Osteoblast (primary cell): ENCODE data around the gene MUC16. TPM values are rescaled to one million over a fixed set of nuclear protein-coding genes. Genes with fewer than 3 reads are reported as not detected.

Source experiments
- DNase-seq: peaks from one replicate; pipeline ENCODE4 v3.0.0; 2011; ENCODE audit warnings: low spot score, mixed read lengths; ENCODE audit not compliant: insufficient read length; ENCODE audit errors: missing footprints
- H2AFZ ChIP-seq: 2 replicates; pipeline ENCODE4 v1.6.0; 2011; ENCODE audit warnings: mild to moderate bottlenecking, low read length
- H3K27ac ChIP-seq: 2 replicates; pipeline ENCODE4 v1.5.1; 2011; ENCODE audit warnings: mild to moderate bottlenecking, low read depth, low read length, moderate library complexity
- H3K27me3 ChIP-seq: 2 replicates; pipeline ENCODE4 v1.6.0; 2012; ENCODE audit warnings: mild to moderate bottlenecking, control low read depth, inconsistent platforms, low read length, moderate library complexity; ENCODE audit not compliant: insufficient read depth
- H3K36me3 ChIP-seq: 2 replicates; pipeline ENCODE4 v1.5.1; 2011; ENCODE audit warnings: mild to moderate bottlenecking, low read length, control low read depth, moderate library complexity; ENCODE audit not compliant: insufficient read depth
- H3K4me1 ChIP-seq: 2 replicates; pipeline ENCODE4 v1.5.1; 2011; ENCODE audit warnings: mild to moderate bottlenecking, low read length, control low read depth, moderate library complexity; ENCODE audit not compliant: insufficient read depth
- H3K4me2 ChIP-seq: 2 replicates; pipeline ENCODE4 v1.6.0; 2011; ENCODE audit warnings: mild to moderate bottlenecking, low read length; ENCODE audit not compliant: insufficient read depth
- H3K4me3 ChIP-seq: fragments of 200-600 bp; sonication (generic); 3 replicates; pipeline ENCODE4 v1.5.1; 2012; ENCODE audit warnings: mild to moderate bottlenecking, low read length, inconsistent platforms; ENCODE audit not compliant: insufficient read depth
- H3K79me2 ChIP-seq: 2 replicates; pipeline ENCODE4 v1.6.0; 2012; ENCODE audit warnings: mild to moderate bottlenecking, low read length, control low read depth, inconsistent platforms; ENCODE audit not compliant: insufficient read depth
- H3K9me3 ChIP-seq: 2 replicates; pipeline ENCODE4 v1.5.1; 2011; ENCODE audit warnings: low read depth, low read length, control low read depth
- H4K20me1 ChIP-seq: 2 replicates; pipeline ENCODE4 v1.6.0; 2012; ENCODE audit warnings: mild to moderate bottlenecking, low read length, control low read depth; ENCODE audit not compliant: insufficient read depth
- CTCF ChIP-seq: IDR thresholded peaks from 2 replicates; pipeline ENCODE4 v1.5.1; 2011; ENCODE audit warnings: mild to moderate bottlenecking, low read depth, low read length, moderate library complexity; ENCODE audit errors: extremely low read depth
- total RNA-seq: library from RNA; depleted of rRNA; stranded (reverse); fragments of >200 nt; gene quantifications from 2 replicates; pipeline ENCODE4 v1.2.3, GENCODE V29; 2012

The MUC16 gene
- total RNA-seq, 1 donor, result not detected

GRCh38 chr19:9018163-9018875 is 8.1 kb upstream of the MUC16 start:
- Histone ChIP-seq H3K27ac (no peak overlapping the region), H3K4me1 (no peaks in the 10 kb centered on the region), H3K79me2 (no peaks in the 10 kb centered on the region), H3K4me3 (no peak overlapping the region), H3K36me3 (no peaks in the 10 kb centered on the region), H3K9me3 (no peaks in the 10 kb centered on the region), H3K4me2 (no peak overlapping the region), H2AFZ (no peak overlapping the region), H4K20me1 (no peaks in the 10 kb centered on the region), H3K27me3 (no peaks in the 10 kb centered on the region)
- no peak for TF ChIP-seq CTCF
- DNase-seq, result peak; percentile 34

- Histone ChIP-seq H3K27me3 (no peaks in the 10 kb centered on the region), H3K4me1 (no peaks in the 10 kb centered on the region), H4K20me1 (no peaks in the 10 kb centered on the region), H2AFZ (no peak overlapping the region), H3K36me3 (no peaks in the 10 kb centered on the region), H3K27ac (no peak overlapping the region), H3K9me3 (no peaks in the 10 kb centered on the region), H3K79me2 (no peaks in the 10 kb centered on the region), H3K4me2 (no peak overlapping the region), H3K4me3 (no peak overlapping the region)
- TF ChIP-seq CTCF, result no peak
- DNase-seq, result no peak
These were observed 4.6 kb upstream of the MUC16 start for GRCh38 chr19:9014803-9015202.

GRCh38 chr19:9013988-9014387 is 3.8 kb upstream of the MUC16 start:
- H3K27me3 ChIP-seq, result no peaks in the 10 kb centered on the region
- H3K4me2 ChIP-seq, result no peak overlapping the region
- no peak for TF ChIP-seq CTCF
- no peak for DNase-seq
- no peaks in the 10 kb centered on the region for H3K79me2 ChIP-seq
- H3K4me1 ChIP-seq, result no peaks in the 10 kb centered on the region
- H3K9me3 ChIP-seq, result no peaks in the 10 kb centered on the region
- no peak overlapping the region for H3K4me3 ChIP-seq
- no peaks in the 10 kb centered on the region for H3K36me3 ChIP-seq
- H3K27ac ChIP-seq, result no peak overlapping the region
- H2AFZ ChIP-seq, result no peak overlapping the region
- H4K20me1 ChIP-seq, result no peaks in the 10 kb centered on the region

- no peak overlapping the region for H3K27ac ChIP-seq
- peak; percentile 51 for DNase-seq
- H3K36me3 ChIP-seq, result no peaks in the 10 kb centered on the region
- H4K20me1 ChIP-seq, result no peaks in the 10 kb centered on the region
- H3K4me3 ChIP-seq, result no peak overlapping the region
- no peaks in the 10 kb centered on the region for H3K27me3 ChIP-seq
- H2AFZ ChIP-seq, result no peak overlapping the region
- H3K4me2 ChIP-seq, result no peak overlapping the region
- H3K9me3 ChIP-seq, result no peaks in the 10 kb centered on the region
- no peaks in the 10 kb centered on the region for H3K79me2 ChIP-seq
- TF ChIP-seq CTCF, result no peak
- H3K4me1 ChIP-seq, result no peaks in the 10 kb centered on the region
These were observed 1.7 kb upstream of the MUC16 start for GRCh38 chr19:9011875-9012274.
